ENCODE results near the gene CD300LF. TPM values are rescaled to one million over a fixed set of nuclear protein-coding genes. Genes with fewer than 3 reads are reported as not detected.

CD300LF gene
- total RNA-seq, 2 experiments from 2014 or later: not detected

DNA sequence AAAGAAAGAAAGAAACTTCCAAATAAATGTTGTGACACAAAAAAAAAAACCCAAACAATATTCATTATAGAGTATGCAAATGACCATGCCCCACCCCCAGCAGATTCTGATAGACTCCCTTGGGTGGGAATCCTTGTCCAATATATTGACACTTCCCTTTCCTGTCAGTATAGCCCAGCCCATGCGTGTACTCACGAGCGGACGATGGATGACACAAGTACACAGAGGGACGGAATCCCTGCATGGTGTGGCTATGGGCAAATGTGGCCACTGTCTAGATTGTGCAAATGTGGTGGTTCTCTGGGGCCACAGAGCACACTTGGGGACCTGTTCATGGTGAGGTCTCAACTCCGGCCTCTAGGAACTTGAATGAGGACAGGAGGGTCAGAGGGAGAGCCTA lies 27.4 kb upstream of the CD300LF start:
- Mint-ChIP-seq H3K4me1 (peaks cover 69% of the 10 kb centered on the region), H3K27ac (no peak overlapping the region), H3K4me3 (no peak overlapping the region), H3K27me3 (no peaks in the 10 kb centered on the region), H3K36me3 (no peaks in the 10 kb centered on the region), H3K9me3 (peaks cover 4% of the 10 kb centered on the region)
- DNase-seq: no peak

DNA sequence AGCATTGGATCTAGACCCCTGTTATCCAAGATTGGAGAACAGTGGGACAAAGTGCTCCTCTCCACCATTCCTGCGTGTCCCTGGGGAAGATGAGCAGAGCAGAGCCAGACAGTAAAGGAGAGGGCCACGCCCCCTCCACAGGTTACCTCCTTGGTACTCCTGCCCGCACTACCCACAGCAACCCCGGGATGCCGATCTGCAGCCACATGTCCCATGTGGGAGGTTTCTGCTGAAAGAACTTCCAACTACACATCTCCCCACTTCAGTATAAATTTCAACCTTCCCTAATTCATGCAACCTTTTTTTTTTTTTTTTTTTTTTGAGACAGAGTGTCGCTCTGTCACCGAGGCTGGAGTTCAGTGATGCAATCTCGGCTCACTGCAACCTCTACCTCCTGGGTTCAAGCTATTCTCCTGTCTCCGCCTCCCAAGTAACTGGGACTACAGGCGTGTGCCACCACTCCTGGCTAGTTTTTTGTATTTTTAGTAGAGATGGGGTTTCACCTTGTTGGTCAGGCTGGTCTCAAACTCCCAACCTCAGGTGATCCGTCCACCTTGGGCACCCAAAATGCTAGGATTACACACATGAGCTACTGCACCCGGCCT lies 26.6 kb upstream of the CD300LF start:
- H3K36me3 Mint-ChIP-seq: no peaks in the 10 kb centered on the region
- DNase-seq: no peak
- H3K27me3 Mint-ChIP-seq: no peaks in the 10 kb centered on the region
- peak overlapping the region; percentile 2 for H3K4me3 Mint-ChIP-seq
- peak overlapping the region; percentile 16 for H3K27ac Mint-ChIP-seq
- H3K9me3 Mint-ChIP-seq: peaks cover 4% of the 10 kb centered on the region
- H3K4me1 Mint-ChIP-seq: peaks cover 63% of the 10 kb centered on the region

DNA sequence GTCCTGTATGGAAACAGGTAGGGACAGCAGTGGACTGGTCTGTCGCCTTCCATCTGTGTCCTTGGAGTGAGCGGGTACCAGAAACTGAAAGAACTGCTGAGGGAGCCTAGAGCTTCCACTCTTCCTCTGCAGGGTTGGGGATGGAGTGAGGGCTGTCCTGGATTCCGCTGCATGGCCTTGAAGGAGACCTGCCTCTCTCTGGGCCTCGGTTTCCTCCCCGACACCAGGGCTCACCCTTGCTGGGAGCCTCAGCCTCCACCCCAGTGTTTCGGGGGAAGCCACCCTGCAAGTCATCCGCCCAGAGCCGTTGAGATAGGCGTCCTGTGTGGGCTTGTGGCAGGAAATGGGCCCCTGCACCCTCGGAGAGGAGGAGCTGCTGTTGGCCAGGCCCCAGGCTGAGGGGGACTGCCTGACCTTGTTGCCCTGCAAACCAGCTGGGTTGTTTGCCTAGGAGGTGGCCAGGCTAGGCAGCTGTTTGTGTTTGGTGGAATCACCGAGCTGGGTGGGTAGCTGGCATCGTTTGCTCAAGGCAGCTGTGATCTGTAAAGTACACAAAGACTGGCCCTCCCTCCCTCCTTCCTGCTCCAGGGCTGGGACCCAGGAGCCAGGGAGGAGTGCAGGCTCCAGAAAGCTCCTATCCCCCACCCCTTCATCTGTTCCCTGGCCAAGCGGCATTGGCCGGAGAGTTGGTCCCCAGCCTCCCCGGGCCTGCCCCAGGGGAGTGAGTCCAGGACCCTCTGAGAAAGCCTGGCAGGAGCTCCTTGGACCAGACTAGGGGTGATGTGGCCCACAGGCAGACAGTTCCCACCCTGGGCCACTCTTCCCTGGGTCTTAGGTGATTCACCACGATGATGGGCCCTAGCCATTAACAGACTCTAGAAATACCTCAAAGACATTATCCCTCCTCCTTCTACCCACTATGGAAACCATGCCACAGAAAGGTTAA lies 25.6 kb upstream of the CD300LF start:
- Mint-ChIP-seq H3K4me3 (peak overlapping the region; percentile 75), H3K9me3 (no peaks in the 10 kb centered on the region), H3K27me3 (no peaks in the 10 kb centered on the region), H3K27ac (peak overlapping the region; percentile 16), H3K36me3 (no peaks in the 10 kb centered on the region), H3K4me1 (peaks cover 54% of the 10 kb centered on the region)
- peak; percentile 80 for DNase-seq

DNA sequence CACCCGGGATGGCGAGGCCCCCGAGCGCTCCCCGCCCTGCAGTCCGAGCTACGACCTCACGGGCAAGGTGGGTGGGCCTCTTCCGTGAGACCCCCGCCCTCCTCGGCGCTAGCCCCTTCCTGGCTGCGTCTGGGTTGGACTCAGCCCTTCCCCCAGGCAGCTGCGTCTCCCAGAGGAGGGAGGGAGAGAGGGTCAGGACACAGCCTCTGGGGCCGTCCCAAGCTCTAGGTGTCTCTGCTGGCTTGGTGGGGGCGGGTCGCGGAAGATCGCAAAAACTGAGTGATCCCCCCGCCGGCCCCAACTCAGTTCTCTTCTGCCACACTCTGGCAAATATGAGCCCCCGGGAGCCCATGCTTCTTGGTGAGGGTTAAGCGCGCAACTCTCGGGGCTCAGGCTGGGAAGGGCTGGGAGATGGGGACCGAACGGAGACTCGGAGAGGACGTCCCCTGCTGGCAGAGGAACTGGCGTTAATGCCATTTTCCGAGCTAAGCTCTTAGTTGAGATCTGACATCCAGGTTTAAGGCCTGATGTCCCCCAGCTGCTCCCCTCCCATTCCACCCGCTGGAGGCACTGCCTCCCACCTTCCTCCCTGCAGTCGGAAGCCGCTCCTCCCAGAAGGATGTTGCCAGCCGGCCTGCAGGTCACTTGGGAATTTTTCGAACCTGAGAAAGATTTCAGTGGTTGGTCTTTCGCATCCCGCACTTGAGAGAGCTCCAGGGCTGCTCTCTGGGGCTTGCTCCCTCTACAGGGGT lies 24.8 kb upstream of the CD300LF start:
- no peak for DNase-seq
- no peaks in the 10 kb centered on the region for H3K9me3 Mint-ChIP-seq
- peaks cover 46% of the 10 kb centered on the region for H3K4me1 Mint-ChIP-seq
- no peaks in the 10 kb centered on the region for H3K27me3 Mint-ChIP-seq
- H3K4me3 Mint-ChIP-seq: peak overlapping the region; percentile 75
- H3K27ac Mint-ChIP-seq: peak overlapping the region; percentile 16
- H3K36me3 Mint-ChIP-seq: no peaks in the 10 kb centered on the region

DNA sequence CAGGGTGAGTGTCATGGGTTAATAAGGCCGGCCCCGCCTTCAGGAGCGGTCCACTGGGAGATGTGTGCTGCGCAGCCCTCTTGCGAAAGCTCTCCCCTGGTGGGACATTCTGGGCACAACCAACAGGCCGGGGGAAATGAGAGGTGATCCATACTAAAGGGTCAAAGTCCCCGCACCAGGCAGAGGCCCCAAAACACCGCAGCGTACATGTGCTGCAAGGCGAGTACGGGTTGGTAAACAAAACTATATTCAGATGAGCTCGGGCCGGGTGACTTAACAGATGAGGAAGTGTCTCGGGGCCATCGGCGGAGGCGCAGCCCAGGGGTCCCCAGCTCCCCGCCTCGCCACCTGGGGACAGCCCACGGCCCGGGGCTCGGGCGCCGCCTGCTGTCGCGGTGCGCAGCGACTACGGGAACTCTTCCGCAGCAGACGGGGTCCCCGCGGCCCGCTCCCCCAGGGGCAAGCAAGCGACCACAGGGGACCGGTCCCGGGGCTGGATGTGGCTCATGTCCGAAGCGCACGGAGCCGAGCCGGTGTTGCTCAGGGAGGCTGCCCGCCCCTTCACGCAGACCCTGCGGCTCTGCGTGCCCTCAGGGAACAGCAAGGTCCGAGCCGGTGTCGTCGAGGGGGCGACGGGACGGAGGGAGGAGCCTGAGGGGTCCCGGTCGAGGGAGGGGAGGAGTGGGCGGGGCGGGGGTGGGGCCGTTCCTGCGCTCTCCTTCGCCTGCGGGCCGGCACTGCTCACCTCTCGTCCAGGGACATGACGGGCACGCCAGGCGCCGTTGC lies 24.0 kb upstream of the CD300LF start, which contains the start of gene RAB37:
RAB37 (plus strand) TSS at position 744 of the 786 bp plus-strand sequence; CDS start at position 761, 17 bp downstream.
- peak; percentile 52 for DNase-seq
- H3K27me3 Mint-ChIP-seq: no peaks in the 10 kb centered on the region
- peak within 1 kb of the TSS; percentile 16 for H3K27ac Mint-ChIP-seq
- peaks cover 38% of the 10 kb centered on the region for H3K4me1 Mint-ChIP-seq
- no peaks in the 10 kb centered on the region for H3K9me3 Mint-ChIP-seq
- peak within 1 kb of the TSS; percentile 75 for H3K4me3 Mint-ChIP-seq
- no peaks in the 10 kb centered on the region for H3K36me3 Mint-ChIP-seq

DNA sequence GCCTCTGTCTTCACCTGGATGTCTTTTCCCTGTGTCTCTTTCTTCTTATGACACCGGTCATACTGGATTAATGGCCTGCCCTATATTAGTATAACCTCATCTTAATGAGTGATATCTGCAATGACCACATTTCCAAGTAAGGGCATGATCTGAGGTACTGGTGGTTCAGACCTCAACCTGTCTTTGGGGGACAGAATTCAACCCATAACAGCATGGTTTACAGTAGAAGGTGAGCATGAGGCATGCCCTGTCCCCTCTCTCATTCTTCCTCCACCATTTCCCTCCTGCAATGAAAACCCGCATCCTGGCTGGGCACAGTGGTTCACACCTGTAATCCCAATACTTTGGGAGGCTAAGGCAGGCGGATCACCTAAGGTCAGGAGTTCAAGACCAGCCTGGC lies 21.5 kb upstream of the CD300LF start:
- Mint-ChIP-seq H3K27ac (no peak overlapping the region), H3K36me3 (no peaks in the 10 kb centered on the region), H3K27me3 (no peaks in the 10 kb centered on the region), H3K4me1 (peaks cover 23% of the 10 kb centered on the region), H3K9me3 (no peaks in the 10 kb centered on the region), H3K4me3 (no peak overlapping the region)
- no peak for DNase-seq

DNA sequence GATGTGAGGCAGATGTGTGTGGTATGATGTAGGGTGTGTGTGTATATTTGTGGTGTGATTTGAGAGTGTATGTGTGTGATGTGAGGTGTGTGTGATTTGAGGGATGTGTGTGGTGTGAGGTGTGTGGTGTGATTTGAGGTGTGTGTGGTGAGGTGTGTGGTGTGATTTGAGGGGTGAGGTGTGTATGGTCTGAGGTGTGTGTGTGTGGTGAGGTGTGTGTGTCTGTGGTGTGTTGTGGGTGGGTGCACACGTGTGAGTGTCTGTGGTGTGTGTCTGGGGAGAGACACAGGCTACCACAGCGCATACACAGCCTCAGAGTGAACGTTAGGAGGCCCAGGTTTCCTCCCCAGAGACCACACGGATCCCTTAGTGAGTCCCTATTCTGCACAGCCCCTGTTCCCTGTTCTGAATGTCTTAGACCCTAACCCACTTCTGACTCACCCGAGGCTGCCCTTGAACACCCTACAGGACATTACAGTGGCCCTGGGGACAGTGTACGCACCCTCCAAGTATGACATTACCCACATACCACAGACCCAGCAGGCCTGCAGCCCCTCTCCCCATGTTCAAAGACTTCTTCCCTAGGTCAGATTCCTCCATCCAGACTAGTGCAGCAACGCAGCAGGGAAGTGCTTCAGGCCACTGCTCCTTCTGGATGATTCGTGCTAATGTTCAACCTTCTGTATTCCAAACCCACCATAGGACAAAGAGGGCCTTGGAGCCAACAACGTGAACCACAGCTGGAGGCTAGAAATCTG lies 20.8 kb upstream of the CD300LF start:
- DNase-seq: no peak
- H3K4me1 Mint-ChIP-seq: peaks cover 16% of the 10 kb centered on the region
- H3K36me3 Mint-ChIP-seq: no peaks in the 10 kb centered on the region
- H3K9me3 Mint-ChIP-seq: no peaks in the 10 kb centered on the region
- H3K27ac Mint-ChIP-seq: no peak overlapping the region
- H3K27me3 Mint-ChIP-seq: no peaks in the 10 kb centered on the region
- no peak overlapping the region for H3K4me3 Mint-ChIP-seq

DNA sequence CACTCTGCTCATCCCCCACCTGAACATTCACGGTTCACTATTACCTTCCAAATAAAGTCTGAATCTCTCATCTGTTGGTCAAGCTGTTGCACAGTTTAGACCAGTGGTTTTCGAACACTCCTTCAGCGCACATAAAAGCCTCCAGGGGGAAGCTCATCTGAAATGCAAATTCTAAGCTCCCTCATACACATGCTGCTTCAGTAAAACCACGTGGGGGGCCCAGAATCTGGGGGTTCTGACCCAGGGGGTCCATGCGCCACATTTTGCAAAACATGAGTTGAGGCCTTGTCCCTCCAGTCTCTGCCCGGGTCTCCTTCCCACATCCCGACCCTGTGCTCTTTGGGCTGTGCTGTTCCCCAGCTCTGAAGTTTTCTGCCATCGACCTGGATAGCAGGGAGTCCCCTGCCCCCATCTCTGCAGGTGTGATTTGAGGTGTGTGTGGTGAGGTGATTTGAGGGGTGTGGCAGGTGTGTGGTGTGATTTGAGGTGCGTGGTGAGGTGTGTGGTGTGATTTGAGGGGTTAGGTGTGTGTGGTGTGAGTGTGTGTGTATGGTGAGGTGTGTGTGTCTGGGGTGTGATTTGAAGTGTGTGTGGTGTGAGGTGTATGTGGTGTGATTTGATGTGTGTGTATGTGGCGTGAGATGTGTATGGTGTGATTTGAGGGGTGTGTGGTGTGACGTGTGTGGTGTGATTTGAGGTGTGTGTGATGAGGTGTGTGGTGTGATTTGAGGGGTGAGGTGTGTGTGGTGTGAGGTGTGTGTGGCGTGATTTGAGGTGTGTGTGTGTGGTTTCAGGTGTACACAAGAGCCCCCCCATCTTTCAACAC lies 19.5 kb upstream of the CD300LF start:
- no peak for DNase-seq
- Mint-ChIP-seq H3K4me3 (no peak overlapping the region), H3K27ac (no peak overlapping the region), H3K36me3 (no peaks in the 10 kb centered on the region), H3K27me3 (no peaks in the 10 kb centered on the region), H3K9me3 (no peaks in the 10 kb centered on the region), H3K4me1 (peaks cover 4% of the 10 kb centered on the region)

DNA sequence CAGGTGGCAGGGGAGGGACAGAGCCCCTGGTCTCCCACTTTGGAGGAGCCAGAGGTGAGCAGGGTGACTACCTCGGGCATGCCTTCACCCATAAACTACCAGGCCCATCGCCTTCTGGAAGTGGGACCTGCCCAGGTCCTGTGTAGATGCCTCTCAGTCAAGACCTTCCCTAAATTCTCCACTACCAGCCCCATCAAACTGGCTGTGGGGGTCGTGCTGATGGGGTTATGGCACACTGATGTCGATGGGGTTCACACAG lies 18.6 kb upstream of the CD300LF start:
- H3K27me3 Mint-ChIP-seq: no peaks in the 10 kb centered on the region
- no peak overlapping the region for H3K27ac Mint-ChIP-seq
- H3K4me1 Mint-ChIP-seq: peaks cover 4% of the 10 kb centered on the region
- H3K36me3 Mint-ChIP-seq: no peaks in the 10 kb centered on the region
- no peak overlapping the region for H3K4me3 Mint-ChIP-seq
- DNase-seq: no peak
- H3K9me3 Mint-ChIP-seq: no peaks in the 10 kb centered on the region

DNA sequence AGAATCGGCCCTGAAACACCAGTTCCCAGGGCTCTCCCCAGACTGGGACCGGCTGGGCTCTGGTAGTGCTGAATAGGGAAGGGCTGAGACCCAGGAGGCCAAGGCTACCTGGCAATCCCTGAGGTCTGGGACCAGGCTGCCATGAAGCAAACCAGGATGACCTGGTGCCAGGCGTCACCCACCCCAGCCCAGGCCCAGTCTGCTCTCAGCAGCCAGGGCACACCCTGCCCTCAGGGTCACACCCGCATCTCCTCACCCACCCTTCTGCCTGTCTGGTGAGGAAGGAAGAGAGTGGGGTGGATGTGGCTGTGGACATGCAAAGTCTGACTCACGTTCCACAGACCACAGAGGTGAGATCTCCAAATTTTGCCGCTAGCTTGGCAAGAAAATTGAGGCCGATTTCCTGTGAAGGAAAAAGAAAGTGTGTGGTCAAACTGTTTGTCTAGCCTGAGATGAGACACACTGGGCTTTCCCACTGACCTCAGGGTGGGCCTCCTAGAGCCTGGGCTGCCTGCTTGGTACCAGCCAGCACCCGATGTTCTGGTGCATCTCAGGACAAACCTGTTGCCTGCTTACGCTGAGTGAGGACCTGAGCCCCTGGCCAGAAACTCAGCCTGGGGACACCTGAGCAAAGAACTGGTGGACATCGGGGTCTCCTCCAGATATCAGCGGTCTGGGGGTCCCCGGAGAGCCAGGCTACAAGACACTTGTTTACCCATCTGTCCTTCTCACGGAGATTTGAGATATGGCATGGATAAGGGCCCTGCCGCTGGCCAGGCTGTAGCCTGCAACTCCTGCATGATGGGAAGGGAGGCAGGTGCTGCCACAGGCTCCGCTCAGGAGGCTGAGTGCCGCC lies 18.0 kb upstream of the CD300LF start:
- Mint-ChIP-seq H3K4me3 (no peak overlapping the region), H3K4me1 (peaks cover 4% of the 10 kb centered on the region), H3K27me3 (no peaks in the 10 kb centered on the region), H3K27ac (no peak overlapping the region), H3K36me3 (no peaks in the 10 kb centered on the region), H3K9me3 (no peaks in the 10 kb centered on the region)
- peak; percentile 56 for DNase-seq

DNA sequence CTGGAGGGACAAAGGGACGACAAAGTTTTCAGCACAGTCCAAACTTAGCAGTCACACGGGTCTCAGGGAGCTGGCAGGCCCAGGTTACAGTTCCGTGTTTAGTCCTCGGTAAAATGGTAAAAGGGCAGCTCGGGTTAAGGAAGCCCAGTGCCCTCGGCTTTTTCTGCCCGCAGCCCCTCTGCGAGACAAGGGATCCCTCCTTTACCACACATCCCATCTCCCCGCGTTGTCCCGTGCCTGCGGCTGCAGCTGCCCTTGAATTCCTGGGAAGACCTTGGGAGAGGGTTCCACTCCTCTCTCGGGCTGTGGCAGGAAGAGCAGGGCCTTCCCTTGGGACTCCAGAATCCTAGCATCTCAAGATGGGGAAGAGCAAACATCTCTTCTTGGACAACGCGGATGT lies 17.1 kb upstream of the CD300LF start:
- Mint-ChIP-seq H3K9me3 (no peaks in the 10 kb centered on the region), H3K4me3 (no peak overlapping the region), H3K4me1 (peaks cover 4% of the 10 kb centered on the region), H3K36me3 (no peaks in the 10 kb centered on the region), H3K27me3 (no peaks in the 10 kb centered on the region), H3K27ac (no peak overlapping the region)
- DNase-seq: no peak

DNA sequence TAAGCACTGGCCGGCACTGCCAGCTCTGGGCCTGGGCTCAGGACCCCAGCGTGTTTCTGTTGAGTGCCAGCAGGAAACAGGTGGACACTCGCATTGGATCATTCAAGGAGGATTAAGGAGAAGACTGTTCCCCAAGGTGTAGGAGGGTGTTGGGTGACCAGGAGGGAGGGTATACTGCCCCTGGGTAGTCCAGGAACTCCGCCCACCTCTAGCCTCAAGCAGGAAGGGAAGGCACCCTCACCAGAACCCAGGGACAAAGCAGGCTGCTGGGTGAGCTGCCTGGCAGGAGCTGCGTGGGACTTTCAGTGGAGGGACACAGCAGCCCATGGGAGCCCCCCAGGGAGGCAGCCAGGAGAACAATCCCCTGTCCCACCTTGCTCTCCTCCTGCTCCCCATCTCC lies 16.6 kb upstream of the CD300LF start:
- Mint-ChIP-seq H3K27ac (no peak overlapping the region), H3K4me1 (peaks cover 4% of the 10 kb centered on the region), H3K27me3 (no peaks in the 10 kb centered on the region), H3K36me3 (no peaks in the 10 kb centered on the region), H3K9me3 (no peaks in the 10 kb centered on the region), H3K4me3 (no peak overlapping the region)
- DNase-seq: no peak

DNA sequence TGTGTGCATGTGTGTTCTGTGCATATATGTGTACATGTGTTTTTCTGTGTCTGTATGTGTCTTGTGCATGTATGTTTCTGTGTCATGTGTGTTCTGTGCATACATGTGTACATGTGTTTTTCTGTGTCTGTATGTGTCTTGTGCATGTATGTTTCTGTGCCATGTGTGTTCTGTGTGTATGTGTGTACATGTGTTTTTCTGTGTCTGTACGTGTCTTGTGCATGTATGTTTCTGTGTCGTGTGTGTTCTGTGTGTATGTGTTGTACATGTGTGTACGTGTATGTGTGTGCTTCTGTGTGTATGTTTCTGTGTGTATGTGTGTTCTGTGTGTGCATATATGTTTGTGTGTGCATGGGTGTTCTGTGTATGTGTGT lies 16.0 kb upstream of the CD300LF start:
- Mint-ChIP-seq H3K27me3 (no peaks in the 10 kb centered on the region), H3K4me1 (peaks cover 4% of the 10 kb centered on the region), H3K4me3 (no peak overlapping the region), H3K27ac (no peak overlapping the region), H3K9me3 (no peaks in the 10 kb centered on the region), H3K36me3 (no peaks in the 10 kb centered on the region)
- no peak for DNase-seq

Measured in activated naive CD8-positive, alpha-beta T cell treated with anti-CD3 and anti-CD28 coated beads for 36 hours (primary cell).